Heart left ventricle (tissue), 16 donors: ENCODE data around the gene PF4V1. TPM values are rescaled to one million over a fixed set of nuclear protein-coding genes. Genes with fewer than 3 reads are reported as not detected.
A peak's percentile ranks its signal among the peaks of the same experiment; 100 is the strongest.

Experiments used
- ATAC-seq, 4 donors: fragments of 200-7000 bp; cut with Tn5 transposase; one replicate each; pipeline ENCODE4 v1.9.1; 2020 to 2022; ENCODE audit warnings: moderate library complexity in 4 of 4, mild to moderate bottlenecking in 3 of 4, moderate number of reproducible peaks in 1 of 4
- DNase-seq, 5 donors: peaks; one replicate each; pipeline ENCODE4 v3.0.0-alpha.2; 2020
- H3K27ac ChIP-seq, 12 donors: fragments of 200-600 bp; sonication (generic) in 4 of 12; one replicate each; pipeline versions ENCODE4 v1.5.0 to v1.8.0; 2016 to 2022; ENCODE audit warnings: mild to moderate bottlenecking in 2 of 12
- H3K27me3 ChIP-seq, 9 donors: fragments of 200-600 bp; sonication (generic) in 2 of 9; one replicate each; pipeline versions ENCODE4 v1.5.1 to v1.8.0; 2016 to 2022; ENCODE audit warnings: mild to moderate bottlenecking in 3 of 9
- H3K36me3 ChIP-seq, 9 donors: fragments of 200-600 bp; sonication (generic) in 2 of 9; one replicate each; pipeline versions ENCODE4 v1.5.0 to v1.8.0; 2018 to 2022; ENCODE audit warnings: mild to moderate bottlenecking in 2 of 9
- H3K4me1 ChIP-seq, 12 donors: fragments of 200-600 bp; sonication (generic) in 4 of 12; one replicate each; pipeline versions ENCODE4 v1.5.0 to v1.8.0; 2016 to 2022; ENCODE audit warnings: mild to moderate bottlenecking in 3 of 12
- H3K4me3 ChIP-seq, 12 donors: fragments of 200-600 bp; sonication (generic) in 4 of 12; one replicate each; pipeline versions ENCODE4 v1.5.0 to v1.8.0; 2017 to 2022; ENCODE audit warnings: mild to moderate bottlenecking in 9 of 12, moderate library complexity in 4 of 12
- H3K9me3 ChIP-seq, 12 donors: fragments of 200-600 bp; sonication (generic) in 4 of 12; one replicate each; pipeline versions ENCODE4 v1.5.0 to v1.8.0; 2016 to 2022; ENCODE audit warnings: mild to moderate bottlenecking in 1 of 12
- CTCF ChIP-seq, 12 donors: fragments of 200-600 bp; sonication (generic) in 4 of 12; IDR thresholded peaks; one replicate each; pipeline versions ENCODE4 v1.5.0 to v1.8.0; 2018 to 2022; ENCODE audit warnings: antibody characterized with exemption in 12 of 12, mild to moderate bottlenecking in 5 of 12
- POLR2A ChIP-seq, 2 donors: fragments of 450-650 bp; IDR thresholded peaks; one replicate each; pipeline ENCODE4 v1.6.1; 2017; ENCODE audit warnings: antibody characterized with exemption in 2 of 2, mild to moderate bottlenecking in 2 of 2, moderate library complexity in 2 of 2
- WGBS, 4 donors: extraction: QIAGEN DNeasy Blood & Tissue Kit in 2 of 4; methylation state at CpG; one replicate each; pipeline versions ENCODE4 v1.1.5 to v1.1.7; 2013 to 2018; 5-methylcytosine and 5-hydroxymethylcytosine counted together
- intact Hi-C, 10 donors: fragments of 100-400 bp; cut with DNase I; formaldehyde crosslinking; loops; one replicate each; pipeline versions ENCODE4 v1.11.1 to v1.14.2; 2022
- polyA plus RNA-seq, 2 donors: library from polyadenylated mRNA; stranded (reverse); fragments of 200-250 nt; gene quantifications; one replicate each; pipeline ENCODE4 v1.2.3, GENCODE V29; 2013
- total RNA-seq, 9 donors: library from RNA; depleted of rRNA in 2 of 9; stranded (reverse); fragments of >200 nt in 2 of 9; fragmentation: NEBNext Ultra II Directional in 3 of 9; extraction: Animal tissue kit (Norgen Biotek cat#: 25700) in 3 of 9; gene quantifications; one replicate each; pipeline versions ENCODE4 v1.1.0 to v1.2.4, GENCODE V29; 2016 to 2023
- donor health status: ischemic (EF 13 %, LVEDD 7.1; RV severe dilation, severe dysfunction).
- donor health status: healthy with polysubstance abuse.
- donor health status: DM: no; HTN: yes; CAD: no.
- donor health status: DM: no; HTN: no; CAD: no.
- donor health status: ischemic (EF 25% LVEDD 6.9; RV normal size, moderate dysfunction).
- donor health status: ischemic (EF 25% LVEDD 5.7; RV mildly dilated, moderate dysfunction).
- donor health status: healthy.
- donor health status: DM: yes; HTN: yes; CAD: no.
- donor health status: ischemic (EF 35%, LVEDD 5.7; RV mildly dilated, moderate dysfunction).
- donor health status: nonischemic (EF 11% LVEDD 7.7; RV severe dilation, severe dysfunction).
- donor health status: DM: yes; HTN: yes; CAD: no.
- donor health status: PGD.
- donor health status: ischemic (EF 29% LVEDD 5.4; RV normal size, mild dysfunction).
- donor health status: nonischemic (EF 23%, LVEDD 6.1; RV moderate dilation, normal function).

The PF4V1 gene
- total and polyA plus RNA-seq, 11 donors: 0.93 TPM; not detected in 10

GRCh38 chr4:73865431-73866096, 12.5 kb downstream of the PF4V1 start:
- Histone ChIP-seq H3K4me3 (no peak overlapping the region), H3K27ac (peak overlapping the region in 1 of 12 donors; percentile 38), H3K4me1 (peaks cover 0 to 18% (median 5%) of the 10 kb centered on the region in 12 donors), H3K36me3 (no peaks in the 10 kb centered on the region), H3K27me3 (peaks cover 0 to 25% (median 0%) of the 10 kb centered on the region in 9 donors), H3K9me3 (no peaks in the 10 kb centered on the region)
- no peak for TF ChIP-seq CTCF (IDR thresholded peaks at IDR 0.05)
- no peak for TF ChIP-seq POLR2A (IDR thresholded peaks at IDR 0.05)
- 71 to 88% (median 81%) methylated on average over 5 of the region's 5 CpGs for WGBS, 4 donors
- intact Hi-C loops: loop anchor here in 2 of 10 donors (5.0 to 10.0 kb wide), 3 partner anchors 138 to 267 kb away; no protein-coding TSS in a partner anchor
- ATAC-seq: no peak
- DNase-seq: no peak

- Histone ChIP-seq H3K4me1 (peaks cover 0 to 18% (median 5%) of the 10 kb centered on the region in 12 donors), H3K36me3 (no peaks in the 10 kb centered on the region), H3K4me3 (no peak overlapping the region), H3K9me3 (no peaks in the 10 kb centered on the region), H3K27me3 (peaks cover 0 to 25% (median 0%) of the 10 kb centered on the region in 9 donors), H3K27ac (no peak overlapping the region)
- DNase-seq (no peak), ATAC-seq (no peak)
- intact Hi-C loops: loop anchor here in 2 of 10 donors (5.0 to 10.0 kb wide), 3 partner anchors 139 to 266 kb away; no protein-coding TSS in a partner anchor
- TF ChIP-seq POLR2A (IDR thresholded peaks at IDR 0.05): no peak
- TF ChIP-seq CTCF (IDR thresholded peaks at IDR 0.05): no peak
- WGBS, 4 donors: 48 to 60% (median 50%) methylated on average over 2 of the region's 2 CpGs
Observed at GRCh38 chr4:73866246-73866645, 13.2 kb downstream of the PF4V1 start.

- H3K27ac ChIP-seq: no peak overlapping the region
- no peaks in the 10 kb centered on the region for H3K36me3 ChIP-seq
- no peak for ATAC-seq
- no peak for DNase-seq
- TF ChIP-seq CTCF (IDR thresholded peaks at IDR 0.05): no peak
- TF ChIP-seq POLR2A (IDR thresholded peaks at IDR 0.05): no peak
- no peaks in the 10 kb centered on the region for H3K9me3 ChIP-seq
- H3K4me1 ChIP-seq: peaks cover 0 to 20% (median 5%) of the 10 kb centered on the region in 12 donors
- 82 to 89% (median 85%) methylated on average over 3 of the region's 3 CpGs for WGBS, 4 donors
- H3K4me3 ChIP-seq: no peak overlapping the region
- H3K27me3 ChIP-seq: peaks cover 0 to 25% (median 0%) of the 10 kb centered on the region in 9 donors
- intact Hi-C loops: loop anchor here in 2 of 10 donors (5.0 to 10.0 kb wide), 3 partner anchors 140 to 265 kb away; no protein-coding TSS in a partner anchor
Observed at GRCh38 chr4:73867783-73868182, 14.7 kb downstream of the PF4V1 start.
